ENCODE measurements around the gene SPTSSB. TPM values are rescaled to one million over a fixed set of nuclear protein-coding genes. Genes with fewer than 3 reads are reported as not detected.

The SPTSSB gene
- total RNA-seq, 1 donor from 2014 or later = not detected

- Histone ChIP-seq H3K27ac (no peak overlapping the region), H3K36me3 (no peaks in the 10 kb centered on the region), H3K4me3 (no peak overlapping the region), H3K27me3 (no peaks in the 10 kb centered on the region), H3K9me3 (no peaks in the 10 kb centered on the region), H3K4me1 (no peaks in the 10 kb centered on the region)
- DNase-seq (ENCODE audit: low spot score in 2 of 2) = no peak
- intact Hi-C loops (cut with DNase I) = no loop called here
- no peak for TF ChIP-seq CTCF (IDR thresholded peaks at IDR 0.05)
Observed at GRCh38 chr3:161351330-161351729, 20.0 kb downstream of the SPTSSB start.

- no peak overlapping the region for H3K27ac ChIP-seq
- H3K36me3 ChIP-seq = no peaks in the 10 kb centered on the region
- H3K4me1 ChIP-seq = no peaks in the 10 kb centered on the region
- intact Hi-C loops (cut with DNase I) = no loop called here
- no peaks in the 10 kb centered on the region for H3K27me3 ChIP-seq
- no peak for TF ChIP-seq CTCF (IDR thresholded peaks at IDR 0.05)
- H3K4me3 ChIP-seq = no peak overlapping the region
- no peaks in the 10 kb centered on the region for H3K9me3 ChIP-seq
- no peak for DNase-seq (ENCODE audit: low spot score in 2 of 2)
Observed at GRCh38 chr3:161350916-161351315, 20.4 kb downstream of the SPTSSB start.

GRCh38 chr3:161349529-161350312 lies 21.6 kb downstream of the SPTSSB start:
- intact Hi-C loops (cut with DNase I) = no loop called here
- no peak for DNase-seq (ENCODE audit: low spot score in 2 of 2)
- H3K27me3 ChIP-seq = no peaks in the 10 kb centered on the region
- no peaks in the 10 kb centered on the region for H3K36me3 ChIP-seq
- no peak for TF ChIP-seq CTCF (IDR thresholded peaks at IDR 0.05)
- H3K4me3 ChIP-seq = no peak overlapping the region
- H3K9me3 ChIP-seq = no peaks in the 10 kb centered on the region
- no peak overlapping the region for H3K27ac ChIP-seq
- no peaks in the 10 kb centered on the region for H3K4me1 ChIP-seq

- no peaks in the 10 kb centered on the region for H3K4me1 ChIP-seq
- H3K4me3 ChIP-seq = no peak overlapping the region
- H3K27me3 ChIP-seq = no peaks in the 10 kb centered on the region
- intact Hi-C loops (cut with DNase I) = no loop called here
- H3K27ac ChIP-seq = no peak overlapping the region
- no peak for DNase-seq (ENCODE audit: low spot score in 2 of 2)
- H3K36me3 ChIP-seq = no peaks in the 10 kb centered on the region
- H3K9me3 ChIP-seq = no peaks in the 10 kb centered on the region
- TF ChIP-seq CTCF (IDR thresholded peaks at IDR 0.05) = no peak
Observed at GRCh38 chr3:161348796-161349400, 22.4 kb downstream of the SPTSSB start.

- H3K4me3 ChIP-seq = no peak overlapping the region
- no peaks in the 10 kb centered on the region for H3K4me1 ChIP-seq
- H3K9me3 ChIP-seq = no peaks in the 10 kb centered on the region
- no peak for DNase-seq (ENCODE audit: low spot score in 2 of 2)
- H3K36me3 ChIP-seq = no peaks in the 10 kb centered on the region
- no peak for TF ChIP-seq CTCF (IDR thresholded peaks at IDR 0.05)
- intact Hi-C loops (cut with DNase I) = no loop called here
- no peak overlapping the region for H3K27ac ChIP-seq
- no peaks in the 10 kb centered on the region for H3K27me3 ChIP-seq
Observed at GRCh38 chr3:161347726-161348125, 23.6 kb downstream of the SPTSSB start.

Measured in ascending aorta (tissue), 2 donors.